Bone marrow (tissue), 2 donors: ENCODE results near the gene TMOD3.

Source experiments
- DNase-seq, 2 donors: peaks; one replicate each; lab custom pipeline; 2025; lab: John Stamatoyannopoulos, UW

The TMOD3 gene

DNA sequence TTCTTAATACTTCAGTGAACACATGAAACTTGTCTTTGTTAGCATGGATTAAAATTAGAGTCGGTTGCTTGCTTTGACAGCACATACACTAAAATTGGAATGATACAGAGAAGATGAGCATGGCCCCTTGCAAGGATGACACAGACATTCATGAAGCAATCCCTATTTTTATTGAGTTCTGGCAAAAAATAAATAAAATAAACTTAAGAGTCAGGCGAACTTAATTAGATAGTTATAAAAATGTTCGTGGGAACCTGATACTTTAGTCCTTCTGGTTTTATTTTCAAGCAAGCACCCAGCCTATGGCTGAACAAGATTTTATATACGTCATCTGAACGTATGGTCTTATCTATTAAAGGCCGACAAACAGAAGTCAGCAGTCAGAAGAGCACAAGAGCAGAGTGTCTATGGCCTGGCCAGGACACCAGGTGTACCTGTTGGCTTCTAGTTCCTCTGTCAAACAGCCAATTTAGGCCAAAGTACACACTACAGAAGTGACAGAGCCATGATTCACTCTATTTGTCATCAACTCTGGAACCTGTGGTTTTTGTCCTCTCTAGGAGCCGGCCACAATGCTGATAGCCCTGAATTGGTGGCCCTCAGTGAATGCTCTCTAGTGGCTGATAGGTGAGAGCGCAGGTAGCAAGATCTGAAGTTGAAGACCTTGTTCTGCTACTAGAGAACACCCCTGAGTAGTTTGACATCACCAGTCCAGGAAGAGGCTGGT, 77.8 kb downstream of the TMOD3 start:
- no peak for DNase-seq

DNA sequence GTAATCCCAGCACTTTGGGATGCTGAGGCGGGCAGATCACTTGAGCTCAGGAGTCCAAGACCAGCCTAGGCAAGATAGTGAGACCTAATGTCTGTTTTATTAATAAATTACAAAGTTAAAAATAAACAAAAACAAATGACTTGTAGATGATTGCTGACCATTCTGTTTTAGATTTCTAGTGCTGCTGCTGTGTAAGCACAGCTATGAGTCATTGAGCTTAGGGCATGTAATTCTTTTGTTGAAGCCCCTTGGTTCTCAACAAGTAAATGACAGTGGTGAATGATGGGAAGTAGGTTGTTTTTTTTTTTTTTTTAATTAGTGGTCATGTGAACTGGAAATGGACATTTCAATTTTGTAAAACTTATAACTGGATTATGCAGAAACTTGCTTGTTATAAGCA, 78.9 kb downstream of the TMOD3 start:
- DNase-seq: no peak

DNA sequence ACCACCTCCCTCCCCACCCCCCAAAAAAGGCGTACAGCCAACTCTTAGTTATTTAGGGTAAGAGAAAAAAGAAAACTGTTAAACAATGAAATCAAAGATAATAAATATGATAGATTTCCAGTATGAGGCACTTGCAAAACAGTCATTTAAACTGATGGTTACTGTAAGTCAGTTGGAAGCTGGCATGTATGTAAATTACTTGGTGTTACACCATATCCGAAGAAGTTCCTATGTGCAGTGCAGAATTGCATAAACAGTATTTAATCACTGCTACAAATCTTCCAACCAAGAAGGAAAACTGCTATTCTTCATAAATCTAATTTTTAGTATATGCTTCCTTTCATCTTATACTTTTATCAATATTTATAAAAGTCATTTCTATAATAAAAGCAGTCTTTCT, 80.1 kb downstream of the TMOD3 start:
- DNase-seq: no peak

DNA sequence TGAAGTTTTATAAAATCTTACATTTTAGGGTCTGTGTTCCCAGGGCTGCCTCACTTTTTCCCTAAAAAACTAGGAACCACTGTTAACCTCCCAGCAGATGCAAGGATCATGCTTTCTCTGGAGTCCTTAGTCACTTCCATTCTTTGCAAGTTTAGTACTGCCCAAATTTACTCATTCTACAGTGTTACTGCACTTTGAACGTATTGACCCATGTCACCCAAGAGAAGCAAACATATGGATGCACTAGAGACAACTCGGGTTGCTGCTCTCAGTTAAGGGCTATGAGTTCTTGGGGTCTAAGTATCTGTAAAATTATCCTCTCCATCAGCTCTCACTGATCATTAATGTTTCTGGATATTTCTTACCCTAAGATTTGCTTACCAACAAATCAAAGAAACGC, 83.1 kb downstream of the TMOD3 start:
- no peak for DNase-seq

DNA sequence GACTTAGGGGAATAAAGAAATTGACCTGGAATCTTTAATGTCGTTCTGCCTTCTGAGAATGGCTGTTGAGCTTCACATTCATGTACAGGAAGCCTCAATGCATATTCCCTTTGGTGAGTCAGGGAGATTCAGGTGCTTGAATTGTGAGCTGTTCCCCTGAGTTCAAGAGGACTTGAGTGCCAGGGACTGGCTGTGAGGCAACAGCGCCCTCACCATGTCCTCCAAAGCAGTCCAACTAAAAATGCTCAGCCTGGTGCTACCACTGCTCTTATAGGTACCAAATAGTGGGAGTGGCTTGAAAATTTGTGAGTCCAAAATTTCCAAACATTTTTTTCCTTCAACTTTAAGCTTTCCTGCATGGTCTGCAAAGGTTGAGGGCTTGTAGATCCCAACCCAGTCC, 88.0 kb downstream of the TMOD3 start:
- DNase-seq: no peak

DNA sequence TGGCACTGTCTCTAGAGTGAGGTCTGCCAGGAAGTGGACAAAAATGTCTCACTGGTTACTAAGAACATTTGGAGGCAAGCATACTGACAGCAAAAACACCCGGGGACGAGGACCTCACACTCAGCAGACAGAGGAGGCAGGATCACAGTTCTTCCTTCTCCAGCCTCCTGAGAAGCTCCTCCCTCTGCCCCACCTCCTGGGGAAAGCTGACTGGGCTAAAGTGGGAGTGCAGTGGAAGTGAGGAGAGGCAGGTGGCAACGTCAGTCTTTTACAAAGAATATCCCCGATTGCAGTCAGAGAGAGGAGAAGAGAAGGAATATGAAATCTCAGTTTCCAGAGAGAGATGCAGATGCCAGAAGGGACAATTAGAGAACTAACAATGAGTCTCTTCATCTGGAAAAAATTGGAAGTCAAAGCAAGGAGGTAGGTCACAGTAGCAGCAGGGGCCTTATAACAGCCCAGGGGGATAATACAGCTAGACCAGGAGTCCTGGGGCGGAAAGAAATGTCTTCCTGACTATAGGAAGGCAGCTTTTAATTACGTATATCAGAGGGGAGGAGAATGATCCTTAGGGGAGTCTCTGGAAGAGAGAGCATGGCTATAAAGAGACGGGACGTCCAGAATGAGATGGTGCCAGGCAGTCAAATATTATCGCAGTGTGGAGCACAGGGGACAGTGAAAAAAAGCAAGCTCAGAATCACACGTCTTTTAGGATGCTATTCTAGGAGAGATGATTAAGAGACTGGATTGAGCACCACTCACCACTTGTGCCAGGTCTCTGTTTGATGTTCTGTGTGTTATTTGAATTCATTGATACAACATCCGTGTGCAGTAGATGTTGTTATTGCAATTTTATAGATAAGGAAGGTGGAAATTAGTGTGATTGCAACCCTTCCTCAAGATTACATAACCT, 95.0 kb downstream of the TMOD3 start:
- no peak for DNase-seq

DNA sequence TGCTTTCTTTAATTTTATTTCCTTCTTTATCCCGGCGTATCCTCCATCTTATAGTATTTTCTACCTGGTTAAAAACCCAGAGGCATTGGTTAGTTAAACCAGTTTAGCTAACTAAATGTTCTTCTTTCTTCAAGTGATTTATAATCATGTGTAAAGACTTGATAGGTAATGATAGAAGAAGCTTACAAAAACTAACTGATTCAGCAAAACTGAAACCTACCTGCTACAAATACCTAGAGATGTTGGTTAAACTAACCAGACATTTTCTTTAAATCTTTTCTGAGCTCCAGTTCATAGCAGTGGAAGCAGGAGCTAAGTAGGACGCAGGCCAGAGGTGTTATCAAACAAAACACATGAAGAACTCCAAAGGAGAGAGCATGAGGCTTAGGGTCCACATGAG, 97.4 kb downstream of the TMOD3 start:
- no peak for DNase-seq

DNA sequence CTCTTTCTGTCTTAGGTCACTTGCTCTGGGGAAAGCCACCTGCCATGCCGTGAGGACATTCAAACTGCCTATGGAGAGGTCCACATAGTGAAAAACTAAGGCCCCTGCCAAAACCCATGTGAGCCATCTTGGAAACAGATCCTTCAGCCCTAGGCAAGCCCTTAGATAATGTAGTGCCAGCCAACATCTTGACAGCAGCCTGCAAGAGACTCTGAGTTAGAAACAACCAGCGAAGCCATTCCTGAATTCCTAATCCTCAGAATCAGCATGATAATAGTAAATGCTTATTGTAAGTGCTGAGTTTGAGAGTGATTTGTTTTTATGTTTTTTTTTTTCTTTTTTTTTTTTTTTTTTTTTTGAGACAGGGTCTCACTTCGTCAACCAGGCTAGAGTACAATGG, 101.6 kb downstream of the TMOD3 start:
- no peak for DNase-seq

DNA sequence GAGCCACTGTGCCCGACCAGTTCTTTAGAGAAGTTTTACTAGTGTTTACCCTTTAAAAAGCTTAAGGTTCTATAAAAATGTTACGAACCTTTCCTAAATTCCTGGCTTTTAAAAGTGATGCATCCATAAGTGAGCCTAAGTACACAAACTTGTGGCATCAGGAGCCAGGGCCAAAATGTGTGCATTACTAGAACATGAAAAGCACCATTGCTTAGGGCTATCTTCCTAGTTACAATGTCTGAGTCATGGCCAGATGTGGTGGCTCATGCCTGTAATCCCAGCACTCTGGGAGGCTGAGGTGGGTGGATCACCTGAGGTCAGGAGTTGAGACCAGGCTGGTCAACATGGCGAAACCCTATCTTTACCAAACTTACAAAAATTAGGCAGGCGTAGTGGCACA, 102.2 kb downstream of the TMOD3 start:
- DNase-seq: no peak

DNA sequence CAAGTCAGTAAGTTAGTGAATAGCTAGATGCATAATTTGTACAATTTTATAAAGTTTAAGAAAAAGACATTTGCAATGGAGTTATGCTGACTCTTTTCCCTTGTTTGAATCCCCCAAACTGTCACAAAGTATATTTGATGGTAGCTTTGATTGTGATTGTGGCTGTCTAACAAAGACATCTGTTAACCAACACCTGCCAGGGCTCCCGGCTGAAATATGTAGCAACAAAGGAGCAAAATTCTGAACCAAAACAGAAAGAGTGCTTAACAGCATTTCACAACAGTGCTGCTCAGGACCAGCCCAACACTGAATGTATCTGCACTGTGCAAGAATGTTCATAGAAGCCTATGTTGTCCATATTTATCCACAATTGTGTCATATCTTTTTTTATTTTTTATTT, 102.7 kb downstream of the TMOD3 start:
- no peak for DNase-seq

DNA sequence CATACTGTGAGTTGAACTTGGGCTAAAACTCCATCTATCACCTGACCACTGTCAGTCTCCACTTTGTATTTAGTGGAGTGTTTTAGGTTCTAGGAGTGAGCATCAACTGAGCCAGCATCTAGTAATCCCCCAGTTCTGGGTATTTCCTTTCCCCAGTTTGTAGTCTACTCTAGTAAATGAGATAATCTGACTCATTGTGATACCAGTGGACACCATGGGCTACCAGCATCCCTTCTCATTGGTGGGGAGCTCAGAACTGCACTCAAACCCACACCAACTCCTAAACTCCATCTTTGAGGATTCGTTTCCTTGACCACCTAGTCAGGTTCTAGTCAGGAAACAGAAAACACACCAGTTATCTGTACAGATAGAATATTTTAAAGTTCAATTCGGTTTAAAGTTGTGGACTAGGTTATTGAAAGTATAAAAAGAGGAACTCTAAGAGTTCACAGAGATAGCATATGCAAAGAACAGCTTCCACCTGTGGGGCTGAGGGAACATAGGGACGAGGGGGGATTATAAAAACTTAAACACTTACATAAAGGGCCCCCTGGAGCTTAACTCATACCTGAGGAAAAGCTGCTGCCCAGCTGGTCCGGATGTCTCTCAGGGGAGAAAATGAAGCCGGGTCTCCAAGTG, 106.1 kb downstream of the TMOD3 start:
- no peak for DNase-seq

DNA sequence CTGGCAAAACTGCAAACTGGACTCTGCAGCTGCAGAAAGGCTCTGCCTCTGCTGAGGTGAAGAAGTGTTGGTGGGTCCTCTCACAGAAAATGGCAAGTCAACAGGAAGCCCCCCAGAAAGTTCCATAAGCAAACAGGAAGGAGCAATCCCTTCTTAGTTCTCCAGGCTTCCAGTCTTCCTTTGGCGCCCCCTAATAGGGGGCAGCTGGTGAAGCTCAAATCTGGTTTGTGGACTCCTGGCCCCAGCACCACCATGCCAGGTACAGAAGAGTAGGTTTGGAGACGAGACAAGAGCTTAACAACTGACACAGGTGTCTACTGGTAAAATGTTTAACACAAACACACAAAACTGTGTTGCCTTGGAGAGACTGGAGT, 106.6 kb downstream of the TMOD3 start:
- no peak for DNase-seq

DNA sequence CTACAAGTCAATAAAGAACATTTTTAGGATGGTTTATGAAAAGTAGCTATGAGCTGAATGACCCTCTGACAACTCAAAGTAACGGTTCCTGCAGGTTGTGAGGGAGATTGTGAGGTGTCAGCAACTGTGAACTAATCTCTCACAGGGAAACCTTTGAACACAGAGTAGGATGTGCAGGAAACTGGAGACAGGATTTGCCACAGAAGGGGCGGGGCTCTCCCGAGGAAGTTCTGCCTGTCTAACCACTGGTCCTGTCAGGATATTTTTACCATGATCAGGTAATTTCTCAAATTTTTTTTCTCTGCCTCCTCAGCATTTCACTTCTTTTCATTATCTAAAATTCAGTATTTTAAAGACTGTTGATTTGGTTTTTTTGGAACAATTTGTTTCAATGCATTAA, 108.8 kb downstream of the TMOD3 start:
- no peak for DNase-seq

DNA sequence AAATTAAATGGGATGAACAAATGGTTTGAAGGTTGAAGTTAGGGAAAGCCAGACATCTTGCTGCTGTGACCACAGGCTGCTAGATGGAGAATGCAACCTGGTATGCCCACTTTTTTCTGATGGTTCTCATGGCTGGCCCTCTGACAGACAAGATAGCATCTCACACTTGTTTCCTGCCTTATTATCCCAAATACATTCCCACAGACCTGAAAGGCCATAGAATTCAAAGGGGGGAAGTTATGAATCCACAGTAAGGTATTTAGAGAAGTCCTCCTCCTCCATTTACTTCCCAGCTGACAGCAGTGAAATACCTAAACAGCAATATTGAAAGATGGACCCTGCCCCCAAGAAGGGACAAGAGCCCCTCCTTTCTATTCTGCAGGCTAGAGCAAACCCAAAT, 109.8 kb downstream of the TMOD3 start:
- DNase-seq: no peak

DNA sequence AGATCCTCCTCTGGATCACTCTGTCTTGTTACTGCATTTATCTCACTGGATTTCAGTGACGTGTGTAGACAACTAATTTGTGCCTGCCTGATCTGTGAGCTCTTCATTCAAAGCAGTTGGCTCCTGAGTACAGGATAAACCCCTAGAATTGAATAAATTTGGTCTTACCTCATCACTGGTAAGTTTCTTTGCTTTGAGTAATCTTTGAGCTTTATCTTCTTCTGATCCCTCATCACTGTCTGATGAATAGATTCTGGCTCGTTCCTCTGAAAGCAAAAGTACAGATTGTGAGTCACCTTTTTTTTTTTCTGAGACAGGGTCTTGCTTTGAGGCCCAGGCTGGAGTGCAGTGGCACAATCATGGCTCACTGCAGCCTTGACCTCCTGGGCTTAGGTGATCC, 117.7 kb downstream of the TMOD3 start:
- DNase-seq: no peak

DNA sequence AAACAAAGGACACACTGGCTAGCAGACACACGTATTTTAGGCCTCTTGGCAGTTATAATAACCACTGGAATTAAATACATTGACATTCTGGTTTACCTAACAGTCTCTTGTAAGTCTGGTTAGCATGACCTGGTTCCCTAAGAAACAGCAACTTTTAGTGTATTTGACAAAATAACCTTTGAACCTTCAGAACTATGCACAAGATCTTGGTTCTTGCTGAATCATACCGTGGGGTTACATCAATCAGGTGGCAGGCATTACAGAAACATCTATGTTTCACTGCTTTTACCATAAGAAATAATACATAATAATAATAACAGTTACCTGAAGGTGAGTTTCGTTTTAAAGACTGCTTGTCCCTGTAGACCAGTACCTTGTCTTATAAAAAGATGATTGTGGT, 123.4 kb downstream of the TMOD3 start:
- no peak for DNase-seq

DNA sequence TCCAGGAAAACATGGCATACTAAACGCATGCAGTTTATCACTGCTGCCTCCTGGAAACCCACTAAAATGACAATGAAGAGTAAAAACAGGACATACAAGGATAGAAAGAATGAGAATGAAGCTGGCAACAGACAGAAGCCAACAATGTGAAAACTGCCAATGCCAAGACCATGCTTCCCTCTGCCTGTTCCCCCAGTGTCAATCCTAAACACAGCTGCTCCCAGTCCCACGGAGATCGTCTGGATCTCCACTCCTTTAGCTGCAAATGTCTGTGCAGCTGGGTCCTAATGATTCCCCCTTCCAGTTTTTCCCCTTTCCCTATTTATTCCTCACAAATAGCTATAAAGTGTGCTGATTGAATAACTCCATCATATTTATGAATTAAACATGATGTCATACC, 126.1 kb downstream of the TMOD3 start:
- no peak for DNase-seq
